Measurements from ENCODE around the gene STK32B.

Gene STK32B

GRCh38 chr4:5446595-5447226 lies 395.4 kb downstream of the STK32B start:
- H3K9ac ChIP-seq (ENCODE audit: low read depth, low read length, poor library complexity, severe bottlenecking): no peak overlapping the region
- no peaks in the 10 kb centered on the region for H3K36me3 ChIP-seq (ENCODE audit: insufficient read depth, low read length)
- H3K4me1 ChIP-seq (ENCODE audit: insufficient read depth, low read length, poor library complexity, severe bottlenecking): no peaks in the 10 kb centered on the region
- no peaks in the 10 kb centered on the region for H3F3A ChIP-seq (ENCODE audit: low read depth)
- no peaks in the 10 kb centered on the region for H3K9me2 ChIP-seq (replicated peaks; ENCODE audit: low read depth, low read length)
- TF ChIP-seq CTCF (conservative IDR thresholded peaks at IDR 0.05; ENCODE audit: low read length): no peak
- TF ChIP-seq EZH2phosphoT487 (IDR thresholded peaks at IDR 0.05; ENCODE audit: borderline replicate concordance): no peak
- no peak overlapping the region for H2AFZ ChIP-seq (ENCODE audit: low read length)
- no peaks in the 10 kb centered on the region for H3K27me3 ChIP-seq (ENCODE audit: insufficient read depth, low read length, poor library complexity, severe bottlenecking)
- no peak overlapping the region for H3K4me2 ChIP-seq (ENCODE audit: low read depth, low read length, poor library complexity, severe bottlenecking)
- no peaks in the 10 kb centered on the region for H3K79me2 ChIP-seq (ENCODE audit: insufficient read depth, low read length)
- H3K4me3 ChIP-seq (ENCODE audit: low read length, poor library complexity, severe bottlenecking): no peak overlapping the region
- H4K20me1 ChIP-seq (ENCODE audit: insufficient read depth, low read length, poor library complexity, severe bottlenecking): no peaks in the 10 kb centered on the region
- H3K9me3 ChIP-seq (ENCODE audit: insufficient read depth, low read depth, low read length): no peaks in the 10 kb centered on the region; the same call in 1 of the 2 replicates

- no peaks in the 10 kb centered on the region for H3K27me3 ChIP-seq (ENCODE audit: insufficient read depth, low read length, poor library complexity, severe bottlenecking)
- TF ChIP-seq CTCF (conservative IDR thresholded peaks at IDR 0.05; ENCODE audit: low read length): no peak
- TF ChIP-seq EZH2phosphoT487 (IDR thresholded peaks at IDR 0.05; ENCODE audit: borderline replicate concordance): no peak
- no peaks in the 10 kb centered on the region; the same call in 1 of the 2 replicates for H3K9me3 ChIP-seq (ENCODE audit: insufficient read depth, low read depth, low read length)
- H3K79me2 ChIP-seq (ENCODE audit: insufficient read depth, low read length): no peaks in the 10 kb centered on the region
- H3K36me3 ChIP-seq (ENCODE audit: insufficient read depth, low read length): no peaks in the 10 kb centered on the region
- no peaks in the 10 kb centered on the region for H3F3A ChIP-seq (ENCODE audit: low read depth)
- H3K9ac ChIP-seq (ENCODE audit: low read depth, low read length, poor library complexity, severe bottlenecking): no peak overlapping the region
- no peaks in the 10 kb centered on the region for H3K9me2 ChIP-seq (replicated peaks; ENCODE audit: low read depth, low read length)
- H3K4me1 ChIP-seq (ENCODE audit: insufficient read depth, low read length, poor library complexity, severe bottlenecking): no peaks in the 10 kb centered on the region
- no peak overlapping the region for H2AFZ ChIP-seq (ENCODE audit: low read length)
- no peak overlapping the region for H3K4me2 ChIP-seq (ENCODE audit: low read depth, low read length, poor library complexity, severe bottlenecking)
- H3K4me3 ChIP-seq (ENCODE audit: low read length, poor library complexity, severe bottlenecking): no peak overlapping the region
- no peaks in the 10 kb centered on the region for H4K20me1 ChIP-seq (ENCODE audit: insufficient read depth, low read length, poor library complexity, severe bottlenecking)
Observed at GRCh38 chr4:5447755-5448154, 396.5 kb downstream of the STK32B start.

- no peaks in the 10 kb centered on the region for H3K79me2 ChIP-seq (ENCODE audit: insufficient read depth, low read length)
- H3K4me3 ChIP-seq (ENCODE audit: low read length, poor library complexity, severe bottlenecking): no peak overlapping the region
- no peaks in the 10 kb centered on the region for H3F3A ChIP-seq (ENCODE audit: low read depth)
- H3K4me1 ChIP-seq (ENCODE audit: insufficient read depth, low read length, poor library complexity, severe bottlenecking): no peaks in the 10 kb centered on the region
- TF ChIP-seq CTCF (conservative IDR thresholded peaks at IDR 0.05; ENCODE audit: low read length): no peak
- TF ChIP-seq EZH2phosphoT487 (IDR thresholded peaks at IDR 0.05; ENCODE audit: borderline replicate concordance): no peak
- no peaks in the 10 kb centered on the region for H3K27me3 ChIP-seq (ENCODE audit: insufficient read depth, low read length, poor library complexity, severe bottlenecking)
- no peak overlapping the region for H2AFZ ChIP-seq (ENCODE audit: low read length)
- H3K36me3 ChIP-seq (ENCODE audit: insufficient read depth, low read length): no peaks in the 10 kb centered on the region
- H4K20me1 ChIP-seq (ENCODE audit: insufficient read depth, low read length, poor library complexity, severe bottlenecking): no peaks in the 10 kb centered on the region
- no peaks in the 10 kb centered on the region; the same call in 1 of the 2 replicates for H3K9me3 ChIP-seq (ENCODE audit: insufficient read depth, low read depth, low read length)
- H3K4me2 ChIP-seq (ENCODE audit: low read depth, low read length, poor library complexity, severe bottlenecking): no peak overlapping the region
- no peak overlapping the region for H3K9ac ChIP-seq (ENCODE audit: low read depth, low read length, poor library complexity, severe bottlenecking)
- no peaks in the 10 kb centered on the region for H3K9me2 ChIP-seq (replicated peaks; ENCODE audit: low read depth, low read length)
Observed at GRCh38 chr4:5448221-5448620, 396.9 kb downstream of the STK32B start.

Measured in Loucy (cell line).